H1 (cell line): Measurements from ENCODE around the gene PHF3. TPM values are rescaled to one million over a fixed set of nuclear protein-coding genes. Genes with fewer than 3 reads are reported as not detected.

Experiments used
- BCL11A ChIP-seq, 2 experiments: IDR thresholded peaks; one replicate each; pipeline ENCODE4 v1.6.1; 2011; ENCODE audit warnings: low read depth in 2 of 2, low read length in 2 of 2, mild to moderate bottlenecking in 2 of 2
- CHD7 ChIP-seq: fragments of 300-600 bp; sonication (generic); IDR thresholded peaks from 2 replicates; pipeline ENCODE4 v1.7.1; 2012; ENCODE audit warnings: low read length, moderate library complexity, mild to moderate bottlenecking, inconsistent platforms; ENCODE audit not compliant: insufficient replicate concordance
- MAFK ChIP-seq: IDR thresholded peaks from 2 replicates; pipeline ENCODE4 v1.6.1; 2012; ENCODE audit warnings: low read depth, mild to moderate bottlenecking, improper control_type of control experiment, low read length
- RFX5 ChIP-seq: IDR thresholded peaks from 2 replicates; pipeline ENCODE4 v1.6.1; 2011; ENCODE audit warnings: low read depth, low read length, improper control_type of control experiment, borderline replicate concordance
- SRF ChIP-seq: IDR thresholded peaks from 2 replicates; pipeline ENCODE4 v1.6.1; 2011; ENCODE audit warnings: mild to moderate bottlenecking, low read depth, low read length, moderate library complexity
- TBP ChIP-seq: IDR thresholded peaks from 2 replicates; pipeline ENCODE4 v1.6.1; 2011; ENCODE audit warnings: low read depth, low read length, improper control_type of control experiment
- TCF12 ChIP-seq: IDR thresholded peaks from 2 replicates; pipeline ENCODE4 v1.6.1; 2011; ENCODE audit warnings: low read depth, mild to moderate bottlenecking, low read length
- polyA plus RNA-seq, 7 experiments: library from polyadenylated mRNA; depleted of rRNA in 3 of 7; stranded (reverse) in 5 of 7; unstranded in 2 of 7; fragments of >200 nt in 5 of 7; fragments of 200-250 nt in 2 of 7; gene quantifications; 1 replicate in 5 of 7; 2 replicates in 1 of 7; 4 replicates in 1 of 7; pipeline versions ENCODE4 v1.2.1 to v1.2.3, GENCODE V29; 2011 to 2013; ENCODE audit warnings: missing spikeins in 2 of 7, mixed read lengths in 2 of 7
- total RNA-seq: library from RNA; stranded (reverse); fragmentation: NEBNext Ultra II Directional; extraction: Animal tissue kit (Norgen Biotek cat#: 25700); gene quantifications from 2 replicates; pipeline ENCODE4 v1.2.1, GENCODE V29; 2021

PHF3 gene
- total and polyA plus RNA-seq, 2 of the 8 experiments (the other 6 are each of a cell fraction or from before 2014, with no cell fraction given): 10.1 to 69.3 TPM

GRCh38 chr6:63675138-63675537, 39.5 kb downstream of the PHF3 start (continued):
- no peak for TF ChIP-seq CHD7
- no peak for TF ChIP-seq SRF
- TF ChIP-seq TBP: no peak
- TF ChIP-seq RFX5: no peak
- TF ChIP-seq MAFK: no peak
- no peak for TF ChIP-seq TCF12
- TF ChIP-seq BCL11A (IDR thresholded peaks at IDR 0.05; ENCODE audit: low read depth in 2 of 2, low read length in 2 of 2): no peak
